NCI-H510A treated with DMSO at 0.1 percent for 48 hours (cell line): ENCODE measurements around the gene RUBCN.
"Not testable (repeated sequence)": the region's sequence is repeated elsewhere in the genome, so short reads cannot be mapped to it uniquely, and the experiment has no call there.

Experiments used
- DNase-seq: peaks from one replicate; lab custom pipeline; 2025; lab: John Stamatoyannopoulos, UW

Gene RUBCN

GRCh38 chr3:197658706-197659105, 78.0 kb downstream of the RUBCN start:
- DNase-seq: not testable (repeated sequence)

GRCh38 chr3:197657541-197658292, 79.0 kb downstream of the RUBCN start:
- not testable (repeated sequence) for DNase-seq

- DNase-seq: not testable (repeated sequence)
These were observed 79.7 kb downstream of the RUBCN start for GRCh38 chr3:197656960-197657359.

- not testable (repeated sequence) for DNase-seq
These were observed 80.6 kb downstream of the RUBCN start for GRCh38 chr3:197656129-197656528.

GRCh38 chr3:197654998-197655330, 81.7 kb downstream of the RUBCN start:
- DNase-seq: not testable (repeated sequence)

- DNase-seq: not testable (repeated sequence)
These were observed 82.4 kb downstream of the RUBCN start for GRCh38 chr3:197654090-197654997.

GRCh38 chr3:197652860-197653259, 83.8 kb downstream of the RUBCN start:
- DNase-seq: not testable (repeated sequence)

GRCh38 chr3:197647649-197648048, 89.1 kb downstream of the RUBCN start:
- not testable (repeated sequence) for DNase-seq

- not testable (repeated sequence) for DNase-seq
These were observed 89.5 kb downstream of the RUBCN start for GRCh38 chr3:197647191-197647590.

GRCh38 chr3:197646294-197646693, 90.4 kb downstream of the RUBCN start:
- DNase-seq: not testable (repeated sequence)

- not testable (repeated sequence) for DNase-seq
These were observed 99.1 kb downstream of the RUBCN start for GRCh38 chr3:197637556-197637955.

GRCh38 chr3:197631989-197632388, 104.7 kb downstream of the RUBCN start:
- DNase-seq: not testable (repeated sequence)

GRCh38 chr3:197630766-197631165, 105.9 kb downstream of the RUBCN start:
- not testable (repeated sequence) for DNase-seq

GRCh38 chr3:197629286-197629685, 107.4 kb downstream of the RUBCN start:
- DNase-seq: not testable (repeated sequence)

- not testable (repeated sequence) for DNase-seq
These were observed 108.8 kb downstream of the RUBCN start for GRCh38 chr3:197627772-197628523.

GRCh38 chr3:197627158-197627771, 109.4 kb downstream of the RUBCN start:
- DNase-seq: not testable (repeated sequence)

- not testable (repeated sequence) for DNase-seq
These were observed 110.1 kb downstream of the RUBCN start for GRCh38 chr3:197626404-197627157.

- DNase-seq: not testable (repeated sequence)
These were observed 115.2 kb downstream of the RUBCN start for GRCh38 chr3:197621478-197621877.
